Adipocyte (in vitro differentiated cells): Measurements from ENCODE around the gene ATF2.
A peak's percentile ranks its signal among the peaks of the same experiment; 100 is the strongest.
"Not testable (repeated sequence)": the region's sequence is repeated elsewhere in the genome, so short reads cannot be mapped to it uniquely, and the experiment has no call there.

Source experiments
- DNase-seq: peaks from one replicate; pipeline ENCODE4 v3.0.0-alpha.2; 2015; ENCODE audit warnings: low read depth
- H3K27me3 ChIP-seq: replicated peaks from 2 replicates; pipeline ENCODE4 v1.7.0; 2013; ENCODE audit warnings: mild to moderate bottlenecking, low read length, moderate library complexity; ENCODE audit not compliant: control insufficient read depth, insufficient read depth
- H3K36me3 ChIP-seq: 2 replicates; pipeline ENCODE4 v1.7.0; 2013; ENCODE audit warnings: low read length, mild to moderate bottlenecking, moderate library complexity; ENCODE audit not compliant: control insufficient read depth, insufficient read depth, severe bottlenecking
- H3K4me1 ChIP-seq: 2 replicates; pipeline ENCODE4 v1.7.0; 2013; ENCODE audit warnings: mild to moderate bottlenecking, low read length, moderate library complexity; ENCODE audit not compliant: control insufficient read depth, insufficient read depth
- H3K4me3 ChIP-seq: 2 replicates; pipeline ENCODE4 v1.7.0; 2013; ENCODE audit warnings: mild to moderate bottlenecking, low read length, moderate library complexity
- H3K9ac ChIP-seq: 2 replicates; pipeline ENCODE4 v1.7.0; 2013; ENCODE audit warnings: mild to moderate bottlenecking, low read length, moderate library complexity
- H3K9me3 ChIP-seq: 2 replicates; pipeline ENCODE4 v1.7.0; 2013; ENCODE audit warnings: mild to moderate bottlenecking, low read length, moderate library complexity; ENCODE audit not compliant: control insufficient read depth

The ATF2 gene

DNA sequence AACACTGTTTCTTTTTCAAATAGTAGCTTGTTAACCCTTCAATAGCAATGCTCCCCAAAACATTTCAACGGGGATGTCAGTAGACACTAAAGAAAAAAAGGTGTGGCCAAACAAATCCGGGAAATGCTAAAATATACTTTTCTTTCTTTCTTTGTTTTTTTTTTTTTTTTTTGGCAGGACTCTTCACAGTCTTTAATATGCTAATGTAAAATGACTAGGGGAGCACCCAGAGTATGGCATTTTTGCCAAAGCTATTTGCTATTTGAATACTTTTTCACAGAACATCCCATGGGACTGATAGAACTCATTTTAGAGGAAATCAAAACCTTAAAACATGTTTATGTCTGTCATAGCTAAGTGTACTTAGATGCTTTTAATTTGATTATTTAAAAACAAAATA lies 32.1 kb downstream of the ATF2 start:
- Histone ChIP-seq H3K4me3 (no peak overlapping the region), H3K4me1 (peaks cover 26% of the 10 kb centered on the region), H3K36me3 (peaks cover 49% of the 10 kb centered on the region), H3K9ac (no peak overlapping the region), H3K9me3 (no peaks in the 10 kb centered on the region), H3K27me3 (no peaks in the 10 kb centered on the region)
- no peak for DNase-seq

DNA sequence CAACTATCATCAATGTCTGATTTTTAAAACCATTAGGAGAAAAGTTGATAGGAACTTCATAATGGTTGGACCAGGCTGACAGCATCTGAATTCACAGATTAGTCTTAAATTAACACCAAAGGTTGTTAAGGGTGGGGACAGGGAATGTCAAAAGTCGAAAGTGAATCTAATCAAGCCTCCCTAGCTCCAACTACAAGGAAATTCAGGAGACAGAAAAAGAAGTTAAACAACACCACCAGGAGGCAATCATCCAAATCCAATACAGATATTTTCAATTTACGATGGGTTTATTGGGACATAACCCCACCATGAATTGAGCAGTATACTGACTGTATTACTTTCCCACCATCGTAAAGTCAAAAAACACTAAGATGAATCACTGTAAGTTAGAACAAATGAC lies 32.8 kb downstream of the ATF2 start:
- Histone ChIP-seq H3K4me3 (no peak overlapping the region), H3K27me3 (no peaks in the 10 kb centered on the region), H3K9ac (no peak overlapping the region), H3K9me3 (no peaks in the 10 kb centered on the region), H3K36me3 (peaks cover 45% of the 10 kb centered on the region), H3K4me1 (peaks cover 24% of the 10 kb centered on the region)
- no peak for DNase-seq

DNA sequence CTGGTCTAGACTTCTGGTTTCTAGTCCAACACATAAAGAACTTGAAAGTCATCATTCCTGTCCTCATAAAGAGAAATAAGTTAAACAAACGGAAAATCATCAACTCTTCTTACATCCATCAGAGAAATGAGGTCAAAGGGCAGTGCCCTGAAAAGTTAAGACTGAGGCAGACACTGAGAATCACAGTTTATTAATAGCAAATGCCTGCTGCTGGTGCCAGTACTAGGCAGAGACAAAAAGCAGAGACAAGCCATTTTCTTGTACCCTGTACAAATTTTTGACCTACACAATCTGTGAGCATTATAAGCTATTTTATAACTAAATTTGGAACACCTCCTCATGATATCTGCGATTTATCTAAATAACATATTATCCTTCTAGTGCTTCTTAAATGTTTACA lies 36.8 kb downstream of the ATF2 start:
- peaks cover 66% of the 10 kb centered on the region for H3K36me3 ChIP-seq
- no peak overlapping the region for H3K9ac ChIP-seq

DNA sequence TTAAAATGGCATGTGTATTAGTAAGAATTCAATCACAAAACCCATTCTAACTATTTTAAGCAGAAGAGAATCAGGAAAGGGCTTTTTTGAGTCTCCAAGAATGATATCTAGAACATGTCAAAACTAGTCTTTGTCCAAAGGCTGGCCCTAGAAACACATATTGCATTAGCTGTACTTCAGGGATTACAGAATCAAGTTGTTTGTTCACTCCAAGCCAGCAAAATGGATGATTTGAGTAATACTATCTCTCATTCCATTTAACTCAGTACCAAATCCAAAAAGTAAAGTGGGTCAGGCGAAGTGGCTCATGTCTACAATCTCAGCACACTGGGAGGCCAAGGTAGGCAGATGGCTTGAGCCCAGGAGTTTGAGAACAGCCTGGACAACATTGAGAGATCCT lies 41.3 kb downstream of the ATF2 start:
- peaks cover 36% of the 10 kb centered on the region for H3K36me3 ChIP-seq

More for the DNA sequence above, 36.8 kb downstream of the ATF2 start:
- no peak overlapping the region for H3K4me3 ChIP-seq
- H3K4me1 ChIP-seq: peaks cover 14% of the 10 kb centered on the region
- DNase-seq: no peak
- H3K27me3 ChIP-seq: no peaks in the 10 kb centered on the region
- H3K9me3 ChIP-seq: no peaks in the 10 kb centered on the region

DNA sequence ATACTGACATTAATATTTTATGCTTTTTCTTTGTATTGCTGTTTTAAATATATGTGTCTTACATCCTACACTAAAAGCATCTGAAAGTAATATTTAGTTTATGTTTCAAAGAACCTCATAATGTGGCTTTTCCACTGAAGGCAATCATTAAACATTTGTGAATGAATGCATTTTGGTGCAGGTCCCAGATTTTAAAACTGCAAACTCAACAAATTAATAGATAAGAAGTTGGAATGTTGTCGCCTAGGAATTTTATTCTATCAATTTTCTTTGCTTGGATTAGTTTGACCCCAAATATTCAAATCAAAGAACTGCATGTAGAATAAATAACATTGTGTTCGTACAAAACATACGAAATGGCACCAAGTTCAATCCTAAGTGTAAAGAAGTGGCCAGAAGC lies 44.7 kb downstream of the ATF2 start:
- Histone ChIP-seq H3K4me3 (no peak overlapping the region), H3K9ac (no peak overlapping the region), H3K36me3 (peaks cover 19% of the 10 kb centered on the region), H3K4me1 (peaks cover 17% of the 10 kb centered on the region), H3K9me3 (no peaks in the 10 kb centered on the region), H3K27me3 (no peaks in the 10 kb centered on the region)
- DNase-seq: no peak

More for the DNA sequence above, 41.3 kb downstream of the ATF2 start:
- DNase-seq: peak; percentile 50
- Histone ChIP-seq H3K27me3 (no peaks in the 10 kb centered on the region), H3K9me3 (no peaks in the 10 kb centered on the region), H3K4me1 (peaks cover 17% of the 10 kb centered on the region), H3K4me3 (no peak overlapping the region), H3K9ac (peak overlapping the region; percentile 35)

DNA sequence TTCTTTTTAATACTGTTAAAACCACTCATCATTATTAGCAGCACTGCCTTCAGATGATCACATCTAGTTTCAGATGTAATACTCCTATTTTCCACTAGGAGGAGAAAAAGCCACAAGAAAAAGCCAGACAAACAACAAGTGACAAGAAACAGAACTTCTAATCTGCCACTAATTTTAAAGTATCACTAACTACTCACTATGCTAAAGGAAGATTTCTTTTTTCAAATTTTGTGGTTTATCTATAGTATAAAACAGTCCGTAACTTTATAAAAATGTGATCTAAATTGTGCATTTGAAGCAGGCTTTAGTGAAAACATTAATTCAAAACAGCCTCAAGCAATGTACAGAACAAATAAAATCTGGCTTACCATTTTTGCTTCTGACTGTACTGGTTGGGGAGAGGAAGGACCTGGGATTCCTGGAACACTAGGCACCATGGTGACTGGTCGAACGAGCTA lies 56.8 kb downstream of the ATF2 start:
- H3K4me1 ChIP-seq: no peaks in the 10 kb centered on the region
- peaks cover 75% of the 10 kb centered on the region for H3K36me3 ChIP-seq
- H3K27me3 ChIP-seq: no peaks in the 10 kb centered on the region
- H3K4me3 ChIP-seq: no peak overlapping the region
- no peak overlapping the region for H3K9ac ChIP-seq
- peak; percentile 78 for DNase-seq
- no peaks in the 10 kb centered on the region for H3K9me3 ChIP-seq

DNA sequence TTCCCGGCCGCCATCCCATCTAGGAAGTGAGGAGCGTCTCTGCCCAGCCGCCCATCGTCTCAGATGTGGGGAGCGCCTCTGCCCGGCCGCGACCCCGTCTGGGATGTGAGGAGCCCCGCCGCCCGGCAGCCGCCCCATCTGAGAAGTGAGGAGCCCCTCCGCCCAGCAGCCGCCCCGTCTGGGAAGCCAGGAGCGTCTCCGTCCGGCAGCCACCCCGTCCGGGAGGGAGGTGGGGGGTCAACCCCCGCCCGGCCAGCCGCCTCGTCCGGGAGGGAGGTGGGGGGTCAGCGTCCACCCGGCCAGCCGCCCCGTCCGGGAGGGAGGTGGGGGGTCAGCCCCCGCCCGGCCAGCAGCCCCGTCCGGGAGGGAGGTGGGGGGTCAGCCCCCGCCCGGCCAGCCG lies 59.9 kb downstream of the ATF2 start:
- H3K4me1 ChIP-seq, DNase-seq, H3K4me3 ChIP-seq, H3K9me3 ChIP-seq, H3K27me3 ChIP-seq, H3K9ac ChIP-seq: not testable (repeated sequence)
- peaks cover 63% of the 10 kb centered on the region for H3K36me3 ChIP-seq

DNA sequence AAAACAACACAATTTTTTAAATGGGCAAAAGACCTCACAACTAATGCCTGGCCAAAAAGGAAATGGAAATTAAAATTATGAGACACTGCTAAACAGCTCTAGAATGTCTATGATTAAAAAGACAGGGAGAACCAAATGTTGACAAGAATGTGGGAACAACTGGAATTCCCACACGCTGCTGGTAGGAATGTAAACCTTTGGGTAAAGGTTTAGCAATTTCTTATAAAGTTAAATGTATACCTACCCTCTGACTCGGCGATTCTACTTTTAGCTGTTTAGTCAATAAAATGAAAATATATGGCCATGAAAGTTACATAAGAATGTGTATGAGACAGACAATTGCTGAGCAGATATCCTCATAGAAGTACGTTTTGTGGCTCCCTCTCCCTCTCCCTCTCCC lies 60.9 kb downstream of the ATF2 start:
- H3K4me3 ChIP-seq: no peak overlapping the region
- H3K9me3 ChIP-seq: no peaks in the 10 kb centered on the region
- DNase-seq: no peak
- H3K36me3 ChIP-seq: peaks cover 63% of the 10 kb centered on the region
- H3K27me3 ChIP-seq: no peaks in the 10 kb centered on the region
- no peak overlapping the region for H3K9ac ChIP-seq
- H3K4me1 ChIP-seq: no peaks in the 10 kb centered on the region

DNA sequence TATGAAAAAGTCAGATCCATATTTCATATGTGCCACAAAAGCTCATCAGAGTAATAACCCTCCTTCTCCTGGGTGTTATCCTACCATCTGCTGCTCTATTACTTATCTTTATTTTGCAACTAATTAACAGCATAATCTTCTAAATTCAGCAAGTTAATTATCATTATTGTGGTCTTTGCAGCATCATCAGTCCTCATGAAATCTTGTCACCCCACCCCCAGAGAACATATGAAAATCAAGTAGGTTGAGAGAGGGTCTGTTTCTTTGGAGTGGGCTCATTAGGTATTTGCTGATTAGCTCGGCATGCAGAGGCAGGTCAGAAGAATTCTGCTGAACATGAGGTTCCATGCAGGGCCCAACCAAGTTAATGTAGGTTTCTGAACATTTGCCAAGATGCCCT lies 64.8 kb downstream of the ATF2 start:
- Histone ChIP-seq H3K9ac (no peak overlapping the region), H3K4me3 (no peak overlapping the region), H3K9me3 (no peaks in the 10 kb centered on the region), H3K36me3 (peaks cover 57% of the 10 kb centered on the region), H3K4me1 (no peaks in the 10 kb centered on the region), H3K27me3 (no peaks in the 10 kb centered on the region)
- no peak for DNase-seq

DNA sequence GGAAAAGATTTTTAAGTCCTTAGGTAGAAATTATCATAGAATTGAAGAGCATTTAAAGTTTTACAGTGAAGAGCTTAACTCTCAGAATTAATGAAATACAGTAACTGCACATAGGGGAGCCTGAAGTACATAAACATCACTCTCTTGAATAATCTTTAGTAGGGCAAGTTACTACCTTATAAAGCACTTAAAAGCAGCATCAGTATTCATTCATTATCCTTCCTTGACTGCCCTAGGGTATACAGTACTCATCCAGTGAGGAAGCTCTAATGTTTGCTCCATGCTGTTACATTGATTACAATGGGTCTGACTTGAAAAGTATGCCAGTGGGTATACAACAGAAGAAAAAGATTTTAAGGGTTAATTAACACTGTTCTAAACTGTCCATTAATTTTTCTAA lies 66.5 kb downstream of the ATF2 start:
- peaks cover 67% of the 10 kb centered on the region for H3K36me3 ChIP-seq
- no peaks in the 10 kb centered on the region for H3K27me3 ChIP-seq
- no peak overlapping the region for H3K4me3 ChIP-seq
- DNase-seq: no peak
- no peaks in the 10 kb centered on the region for H3K9me3 ChIP-seq
- H3K4me1 ChIP-seq: no peaks in the 10 kb centered on the region
- H3K9ac ChIP-seq: no peak overlapping the region

DNA sequence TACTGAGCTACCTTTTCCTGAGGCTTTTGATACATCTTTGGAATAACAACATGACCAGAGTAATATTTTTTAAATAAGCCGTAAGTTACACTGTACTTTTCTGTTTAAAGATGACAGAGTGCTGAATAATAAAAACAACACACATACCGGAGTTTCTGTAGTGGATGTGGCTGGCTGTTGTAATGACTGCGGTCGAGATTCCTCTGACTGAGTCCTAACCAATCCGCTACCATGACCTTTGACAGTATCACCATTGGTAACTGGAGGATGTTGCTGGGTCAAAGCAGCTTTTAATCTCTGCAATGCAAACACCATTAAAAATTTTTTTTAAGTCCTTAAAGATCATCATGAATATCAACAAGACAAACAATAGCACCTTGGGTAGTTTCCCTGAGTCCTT lies 70.7 kb downstream of the ATF2 start:
- no peaks in the 10 kb centered on the region for H3K27me3 ChIP-seq
- H3K9ac ChIP-seq: no peak overlapping the region
- no peaks in the 10 kb centered on the region for H3K9me3 ChIP-seq
- H3K4me3 ChIP-seq: no peak overlapping the region
- H3K36me3 ChIP-seq: peaks cover 74% of the 10 kb centered on the region
- peak; percentile 81 for DNase-seq
- no peaks in the 10 kb centered on the region for H3K4me1 ChIP-seq

DNA sequence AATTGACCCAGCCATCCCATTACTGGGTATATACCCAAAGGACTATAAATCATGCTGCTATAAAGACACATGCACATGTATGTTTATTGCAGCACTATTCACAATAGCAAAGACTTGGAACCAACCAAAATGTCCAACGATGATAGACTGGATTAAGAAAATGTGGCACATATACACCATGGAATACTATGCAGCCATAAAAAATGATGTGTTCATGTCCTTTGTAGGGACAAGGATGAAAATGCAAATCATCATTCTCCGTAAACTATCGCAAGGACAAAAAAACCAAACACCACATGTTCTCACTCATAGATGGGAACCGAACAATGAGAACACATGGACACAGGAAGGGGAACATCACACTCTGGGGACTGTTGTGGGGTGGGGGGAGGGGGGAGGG lies 83.9 kb downstream of the ATF2 start:
- H3K27me3 ChIP-seq, DNase-seq, H3K9me3 ChIP-seq, H3K9ac ChIP-seq, H3K4me3 ChIP-seq, H3K4me1 ChIP-seq: not testable (repeated sequence)
- peaks cover 64% of the 10 kb centered on the region for H3K36me3 ChIP-seq
